Hepatocyte (in vitro differentiated cells): ENCODE data around the gene EFHD2. TPM values are rescaled to one million over a fixed set of nuclear protein-coding genes. Genes with fewer than 3 reads are reported as not detected.

ENCODE experiments used
- DNase-seq: peaks from one replicate; pipeline ENCODE4 v3.0.0-alpha.2; 2016; ENCODE audit warnings: low spot score
- H2AFZ ChIP-seq: fragments of 200-600 bp; sonication (generic); 2 replicates; pipeline ENCODE4 v1.6.0; 2016; ENCODE audit warnings: antibody characterized with exemption, mild to moderate bottlenecking
- H3K27ac ChIP-seq: fragments of 200-600 bp; sonication (generic); 2 replicates; pipeline ENCODE4 v1.5.1; 2016; ENCODE audit warnings: mild to moderate bottlenecking
- H3K27me3 ChIP-seq: fragments of 200-600 bp; sonication (generic); 2 replicates; pipeline ENCODE4 v1.6.1; 2016
- H3K36me3 ChIP-seq: fragments of 200-600 bp; sonication (generic); replicated peaks from 2 replicates; pipeline ENCODE4 v1.5.1; 2016; ENCODE audit warnings: low read depth; ENCODE audit not compliant: insufficient read depth
- H3K4me1 ChIP-seq: fragments of 200-600 bp; sonication (generic); 2 replicates; pipeline ENCODE4 v1.5.1; 2016; ENCODE audit warnings: mild to moderate bottlenecking, moderate library complexity; ENCODE audit not compliant: insufficient read depth
- H3K4me2 ChIP-seq: fragments of 200-600 bp; sonication (generic); 2 replicates; pipeline ENCODE4 v1.6.0; 2016
- H3K4me3 ChIP-seq: fragments of 200-600 bp; sonication (generic); 2 replicates; pipeline ENCODE4 v1.5.1; 2016; ENCODE audit warnings: mild to moderate bottlenecking
- H3K79me2 ChIP-seq: fragments of 200-600 bp; sonication (generic); 2 replicates; pipeline ENCODE4 v1.6.0; 2017; ENCODE audit warnings: mild to moderate bottlenecking
- H3K9me2 ChIP-seq: fragments of 200-600 bp; sonication (generic); replicated peaks from 2 replicates; pipeline ENCODE4 v1.6.0; 2017; ENCODE audit warnings: mild to moderate bottlenecking; ENCODE audit not compliant: insufficient read depth
- H3K9me3 ChIP-seq: fragments of 200-600 bp; sonication (generic); 2 replicates; pipeline ENCODE4 v1.5.1; 2016; ENCODE audit warnings: low read depth, mild to moderate bottlenecking
- H4K20me1 ChIP-seq: fragments of 200-600 bp; sonication (generic); 2 replicates; pipeline ENCODE4 v1.6.0; 2016; ENCODE audit warnings: mild to moderate bottlenecking; ENCODE audit not compliant: insufficient read depth, poor library complexity, severe bottlenecking
- CTCF ChIP-seq: fragments of 200-600 bp; sonication (generic); IDR thresholded peaks from 2 replicates; pipeline ENCODE4 v1.5.1; 2016; ENCODE audit warnings: antibody characterized with exemption, mild to moderate bottlenecking; ENCODE audit not compliant: poor library complexity
- EZH2 ChIP-seq: fragments of 200-600 bp; sonication (generic); IDR thresholded peaks from 2 replicates; pipeline ENCODE4 v1.6.1; 2016; ENCODE audit warnings: antibody characterized with exemption, mild to moderate bottlenecking, borderline replicate concordance
- EZH2phosphoT487 ChIP-seq: fragments of 200-600 bp; sonication (generic); IDR thresholded peaks from one replicate; pipeline ENCODE4 v1.6.1; 2018; ENCODE audit warnings: antibody characterized with exemption, mild to moderate bottlenecking, low read depth, moderate library complexity; ENCODE audit not compliant: unreplicated experiment, severe bottlenecking
- WGBS: methylation state at CpG from one replicate; pipeline ENCODE4 v1.1.6; 2016; ENCODE audit warnings: low lambda C conversion rate; ENCODE audit errors: missing lambda C conversion rate; 5-methylcytosine and 5-hydroxymethylcytosine counted together
- polyA plus RNA-seq: library from polyadenylated mRNA; unstranded; fragments of >200 nt; fragmentation: Nextera tagmentation; extraction: Ambion mirVana; gene quantifications from 2 replicates; pipeline ENCODE4 v1.2.1, GENCODE V29; 2016
- total RNA-seq: library from RNA; depleted of rRNA; stranded (reverse); fragments of >200 nt; gene quantifications from 2 replicates; pipeline ENCODE4 v1.2.3, GENCODE V29; 2014

The EFHD2 gene
- total and polyA plus RNA-seq, 2 experiments from 2014 or later = 34.4 to 63.7 TPM

GRCh38 chr1:15383810-15384209 is 25.9 kb upstream of the EFHD2 start:
- Histone ChIP-seq H3K4me1 (no peaks in the 10 kb centered on the region), H3K4me2 (no peak overlapping the region), H3K9me3 (no peaks in the 10 kb centered on the region), H3K27ac (no peak overlapping the region), H3K79me2 (no peaks in the 10 kb centered on the region), H4K20me1 (no peaks in the 10 kb centered on the region), H3K4me3 (no peak overlapping the region), H3K27me3 (peaks cover 22% of the 10 kb centered on the region), H3K36me3 (no peaks in the 10 kb centered on the region), H2AFZ (no peak overlapping the region), H3K9me2 (no peaks in the 10 kb centered on the region)
- 89% methylated on average over 5 of the region's 5 CpGs for WGBS
- no peak for DNase-seq
- TF ChIP-seq EZH2phosphoT487 (no peak), CTCF (no peak), EZH2 (no peak)

DNA sequence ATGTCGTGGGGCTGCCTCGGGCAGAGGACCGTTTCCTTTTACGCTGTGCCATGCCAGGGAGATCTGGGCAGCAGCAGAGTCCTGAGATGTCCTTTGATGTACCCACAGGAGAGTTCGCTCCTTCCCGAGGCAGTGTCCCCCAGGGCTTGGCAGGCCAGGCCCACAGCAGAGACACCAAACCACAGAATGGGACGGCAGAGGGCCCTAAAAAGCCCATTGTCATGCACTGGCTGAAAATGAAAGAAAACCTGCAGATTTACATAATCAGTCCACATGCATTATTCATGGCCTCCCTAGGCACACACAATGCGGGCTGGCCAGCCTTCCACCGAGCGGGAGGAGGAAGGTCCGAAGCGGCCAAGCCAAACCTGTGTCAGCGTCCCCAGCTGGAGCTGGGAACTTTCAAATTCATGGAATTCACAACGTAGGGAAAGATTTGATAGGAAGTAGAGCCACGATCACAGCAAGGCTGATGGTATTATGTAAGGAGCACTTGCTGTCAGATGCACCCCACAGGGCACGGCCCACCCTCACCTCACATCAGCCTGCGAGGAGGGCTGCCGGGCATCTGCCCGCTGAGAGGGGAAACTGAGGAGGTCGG is 25.3 kb upstream of the EFHD2 start:
- no peak for DNase-seq
- H3K79me2 ChIP-seq = no peaks in the 10 kb centered on the region
- H3K4me3 ChIP-seq = no peak overlapping the region
- H4K20me1 ChIP-seq = no peaks in the 10 kb centered on the region
- H3K27me3 ChIP-seq = peaks cover 22% of the 10 kb centered on the region
- H3K9me2 ChIP-seq = no peaks in the 10 kb centered on the region
- H2AFZ ChIP-seq = no peak overlapping the region
- H3K4me1 ChIP-seq = no peaks in the 10 kb centered on the region
- 57% methylated on average over 20 of the region's 20 CpGs for WGBS
- TF ChIP-seq EZH2phosphoT487 (no peak), EZH2 (no peak), CTCF (no peak)
- no peak overlapping the region for H3K4me2 ChIP-seq
- H3K9me3 ChIP-seq = no peaks in the 10 kb centered on the region
- H3K36me3 ChIP-seq = no peaks in the 10 kb centered on the region
- H3K27ac ChIP-seq = no peak overlapping the region

- no peaks in the 10 kb centered on the region for H3K36me3 ChIP-seq
- H3K27ac ChIP-seq = no peak overlapping the region
- no peaks in the 10 kb centered on the region for H3K4me1 ChIP-seq
- no peak overlapping the region for H3K4me3 ChIP-seq
- H4K20me1 ChIP-seq = no peaks in the 10 kb centered on the region
- H3K79me2 ChIP-seq = no peaks in the 10 kb centered on the region
- peaks cover 22% of the 10 kb centered on the region for H3K27me3 ChIP-seq
- TF ChIP-seq CTCF (no peak), EZH2 (no peak), EZH2phosphoT487 (no peak)
- DNase-seq = no peak
- no peak overlapping the region for H2AFZ ChIP-seq
- H3K9me3 ChIP-seq = no peaks in the 10 kb centered on the region
- H3K9me2 ChIP-seq = no peaks in the 10 kb centered on the region
- WGBS = 82% methylated on average over 3 of the region's 3 CpGs
- H3K4me2 ChIP-seq = no peak overlapping the region
Observed at GRCh38 chr1:15385420-15385819, 24.3 kb upstream of the EFHD2 start.
